HG03066 (cell line): ENCODE measurements around the gene CERCAM.
"Not testable (repeated sequence)": the region's sequence is repeated elsewhere in the genome, so short reads cannot be mapped to it uniquely, and the experiment has no call there.

Experiments used
- ATAC-seq: cut with Tn5 transposase; IDR thresholded peaks from one replicate; pipeline ENCODE4 v1.9.1; 2021; ENCODE audit warnings: low read depth; ENCODE audit not compliant: unreplicated experiment

The CERCAM gene

DNA sequence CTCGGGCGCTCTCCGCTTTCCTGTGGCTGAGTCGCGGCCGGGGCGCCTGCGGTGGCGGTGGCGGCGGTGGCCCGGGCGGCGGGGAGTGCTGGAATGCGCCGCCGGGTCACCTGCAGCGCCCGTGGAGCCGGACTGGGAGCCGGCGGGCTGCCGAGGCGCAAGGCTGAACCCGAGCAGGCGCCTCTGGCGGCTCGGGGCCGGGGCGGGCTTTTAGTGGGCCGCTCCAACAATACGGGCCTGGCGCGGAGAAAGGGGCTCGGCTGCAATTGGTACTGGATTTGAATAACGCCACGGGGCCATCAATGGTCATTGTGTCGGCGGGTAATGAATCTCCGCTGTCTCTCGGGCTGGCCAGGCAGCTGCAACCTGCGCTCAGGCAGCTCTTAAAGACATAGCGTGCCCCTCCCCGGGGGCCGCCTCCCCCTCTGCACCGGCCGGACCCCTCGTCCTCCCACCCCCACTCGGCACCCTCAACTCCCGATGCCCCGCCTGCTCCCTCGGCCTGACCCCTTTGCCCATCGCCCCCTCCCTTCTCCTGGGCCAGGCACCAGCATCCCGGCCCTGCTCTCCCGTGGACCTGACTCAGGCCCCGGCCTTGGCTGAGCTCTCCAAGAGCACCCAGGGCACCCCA is 27.4 kb upstream of the CERCAM start:
- ATAC-seq, result no peak

DNA sequence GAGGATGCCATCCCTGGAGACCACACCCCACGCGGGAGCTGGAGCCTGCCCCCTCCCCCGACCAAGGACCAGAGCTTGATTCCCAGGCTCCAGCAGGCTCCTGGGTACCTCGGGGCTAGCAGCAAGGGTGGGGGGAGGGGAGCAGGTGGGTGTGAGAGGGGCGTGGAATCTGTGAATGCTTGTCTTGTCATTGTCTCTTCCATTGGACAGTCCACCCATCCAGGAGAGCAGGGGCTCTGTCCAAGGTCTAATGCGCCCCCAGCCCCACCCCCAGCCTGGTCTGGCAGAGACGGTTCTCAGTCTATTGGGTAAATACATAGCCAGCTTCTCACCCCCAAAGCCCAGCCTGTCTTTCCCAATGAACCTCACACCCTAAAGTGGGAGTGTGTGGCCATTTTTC is 26.7 kb upstream of the CERCAM start:
- no peak for ATAC-seq

DNA sequence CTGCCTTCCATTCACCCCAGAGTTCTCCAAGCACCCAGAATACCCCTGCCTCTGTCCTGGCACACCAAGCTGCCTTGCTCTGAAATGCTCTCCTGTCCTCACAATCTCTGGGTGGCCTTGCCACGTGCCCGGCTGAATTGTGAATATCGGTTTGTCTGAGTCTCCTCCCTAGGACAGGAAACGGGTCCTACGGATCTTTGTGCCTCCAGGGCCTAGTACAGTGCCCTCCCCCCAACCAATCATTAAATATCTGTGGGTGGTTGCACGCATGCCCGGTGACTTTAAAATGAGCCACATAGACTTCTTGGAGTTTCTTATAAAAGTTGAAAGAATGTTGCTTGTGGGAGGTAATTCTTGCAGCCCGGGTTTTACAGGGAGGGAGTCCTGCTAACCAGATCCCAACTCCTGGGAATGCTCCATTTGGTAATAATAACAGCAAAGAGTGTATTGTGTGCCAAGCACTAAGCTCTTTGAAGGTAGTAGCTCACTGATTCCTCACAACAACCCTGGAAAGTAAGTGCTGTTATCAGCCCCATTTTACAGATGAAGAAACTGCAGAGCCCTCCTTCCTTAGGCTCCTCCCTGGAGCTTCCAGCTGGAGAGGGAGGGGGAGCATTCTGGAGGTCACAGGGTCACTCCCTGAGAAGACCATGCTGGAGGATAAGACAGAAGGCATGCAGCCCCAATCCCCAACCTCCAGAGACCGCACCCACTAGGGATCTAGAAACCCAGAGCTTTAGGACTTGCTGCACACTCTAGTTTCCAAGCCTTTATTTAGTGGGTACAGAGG is 26.1 kb upstream of the CERCAM start:
- ATAC-seq, result no peak

DNA sequence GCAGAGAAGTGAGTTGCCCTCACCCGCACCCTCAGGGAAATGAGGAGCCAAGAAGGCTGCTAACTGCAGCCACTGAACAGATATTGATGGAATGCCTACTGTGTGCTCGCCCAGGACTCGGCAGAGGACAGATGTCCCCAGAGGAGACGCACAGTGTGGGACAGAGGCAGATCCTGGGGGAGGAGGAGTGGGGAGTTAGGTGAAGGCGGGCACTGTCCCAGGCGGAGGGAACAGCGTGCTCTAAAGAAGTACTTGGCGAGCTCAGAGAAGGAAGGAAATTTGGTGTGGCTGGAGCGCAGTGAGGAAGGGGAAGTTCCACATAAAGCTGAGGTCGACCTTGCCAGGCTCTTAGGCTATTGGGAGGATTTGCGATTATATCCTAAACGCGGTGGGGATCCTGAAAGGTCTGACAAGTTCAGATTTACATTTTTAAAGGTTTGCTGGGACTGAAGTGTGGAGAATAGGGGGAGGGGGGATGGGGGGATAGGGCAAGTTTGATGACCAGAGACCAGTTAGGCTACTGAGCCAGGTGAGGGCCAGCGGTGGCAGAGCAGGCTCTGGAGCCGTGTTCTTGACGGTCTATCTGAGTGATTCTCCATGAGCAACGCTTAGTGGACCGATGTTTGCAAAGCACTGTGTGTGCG is 23.6 kb upstream of the CERCAM start:
- no peak for ATAC-seq

DNA sequence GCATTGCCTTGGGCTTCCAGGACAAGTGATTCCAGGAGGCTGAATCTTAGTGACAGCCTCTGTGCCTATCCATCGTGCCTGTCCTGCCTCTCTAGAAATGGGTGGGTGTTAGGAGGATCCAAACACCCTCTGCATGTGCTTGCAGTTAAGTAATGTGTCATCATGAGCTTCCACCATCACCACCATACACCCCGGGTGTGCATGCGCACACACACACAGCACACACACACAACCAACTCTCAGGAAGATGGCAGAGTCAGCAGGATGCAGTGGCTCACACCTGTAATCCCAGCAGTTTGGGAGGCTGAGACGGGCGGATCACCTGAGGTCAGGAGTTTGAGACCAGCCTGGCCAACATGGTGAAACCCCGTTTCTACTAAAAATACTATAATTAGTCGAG is 22.8 kb upstream of the CERCAM start:
- no peak for ATAC-seq

DNA sequence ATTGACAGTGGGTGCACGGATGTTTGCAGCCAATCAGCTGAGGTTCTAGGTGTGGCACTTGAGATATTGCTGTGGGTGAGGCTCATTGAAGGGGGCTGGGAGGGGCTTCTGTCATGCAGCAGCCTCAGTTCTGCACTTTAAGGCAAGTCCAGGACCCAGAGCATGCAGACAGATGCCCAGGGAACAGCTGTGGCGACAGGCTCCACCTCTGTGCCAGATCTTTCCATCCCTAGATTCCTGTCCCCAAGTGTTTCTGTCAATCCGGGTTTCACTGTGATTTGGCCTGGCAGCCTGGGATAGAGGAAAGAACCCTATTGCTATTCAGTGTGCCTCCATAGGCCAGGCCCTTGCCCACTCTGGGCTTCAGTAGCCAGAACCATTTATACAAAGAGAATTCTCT is 20.8 kb upstream of the CERCAM start:
- no peak for ATAC-seq

DNA sequence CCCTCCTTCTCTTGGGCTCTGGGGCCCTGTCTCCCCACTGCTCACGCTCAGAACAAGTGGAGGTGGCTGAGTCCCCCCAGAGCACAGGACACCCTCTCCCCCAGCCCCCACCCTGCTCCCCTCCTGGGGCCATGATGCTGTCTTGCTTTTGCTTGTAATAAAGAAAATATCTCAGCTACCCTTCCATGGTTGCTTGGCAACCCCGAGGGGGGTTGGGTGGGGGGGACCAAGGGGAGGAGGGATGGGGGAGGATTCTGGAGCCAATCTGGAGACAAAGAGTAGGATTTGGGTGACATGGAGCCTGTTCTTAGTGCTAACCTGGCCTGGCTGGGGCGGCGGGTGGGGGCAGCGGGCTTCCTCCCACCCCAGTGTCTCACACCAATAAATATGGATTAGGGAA is 16.1 kb upstream of the CERCAM start:
- no peak for ATAC-seq

DNA sequence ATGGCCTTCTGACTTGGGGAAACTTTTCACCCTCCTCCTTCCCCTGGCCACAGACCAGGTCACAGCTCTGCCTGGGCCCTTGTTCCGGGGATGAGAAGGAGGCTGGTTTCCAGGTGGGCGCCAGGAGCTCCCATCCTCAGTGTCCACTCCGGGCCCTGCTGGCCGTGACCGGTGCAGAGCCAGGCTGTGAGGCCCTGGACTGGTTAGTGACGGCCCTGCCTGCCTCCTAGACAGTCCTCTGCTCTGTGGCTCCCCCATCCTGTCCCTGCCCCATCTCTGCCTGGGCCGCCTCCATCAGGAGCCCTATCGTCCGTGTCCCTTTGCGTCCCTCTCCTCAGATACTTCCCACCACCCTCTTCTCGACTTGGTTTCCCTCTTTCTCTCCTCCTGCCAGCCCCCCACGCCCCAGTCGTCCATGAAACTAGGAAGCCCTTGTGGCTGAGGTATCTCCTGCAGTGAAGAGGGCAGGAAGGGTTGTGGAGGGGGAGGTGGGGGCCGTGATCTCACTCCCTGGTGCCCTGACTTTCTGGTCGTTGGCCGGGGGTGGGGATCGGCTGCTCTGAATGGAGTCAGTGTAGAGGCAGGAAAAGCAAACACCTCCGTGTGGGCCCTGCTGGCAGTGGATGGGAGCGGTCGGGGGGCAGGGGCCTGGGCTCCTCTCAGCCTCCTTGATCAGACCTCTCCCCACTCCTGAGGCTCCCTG is 15.4 kb upstream of the CERCAM start:
- ATAC-seq, result no peak

DNA sequence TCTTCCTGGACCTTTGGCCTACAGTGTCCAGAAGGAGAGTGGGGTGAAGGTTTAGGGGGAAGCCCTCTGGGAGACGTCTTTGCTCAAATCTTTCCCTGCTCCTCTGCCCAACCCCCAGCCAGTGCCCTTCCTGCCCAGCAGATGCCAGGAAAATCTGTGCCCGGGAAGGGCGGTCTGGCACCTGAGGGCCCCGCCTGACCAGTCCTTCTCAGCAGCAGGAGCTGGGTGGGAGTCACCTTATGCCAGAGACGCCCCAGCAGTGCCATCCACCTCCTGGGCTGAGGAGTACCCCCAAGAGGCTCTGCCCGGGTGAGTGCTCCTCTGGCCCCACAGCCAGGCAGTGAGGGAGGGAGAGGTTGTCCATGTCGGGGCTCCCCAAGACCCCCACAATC is 14.9 kb upstream of the CERCAM start:
- ATAC-seq, result no peak

DNA sequence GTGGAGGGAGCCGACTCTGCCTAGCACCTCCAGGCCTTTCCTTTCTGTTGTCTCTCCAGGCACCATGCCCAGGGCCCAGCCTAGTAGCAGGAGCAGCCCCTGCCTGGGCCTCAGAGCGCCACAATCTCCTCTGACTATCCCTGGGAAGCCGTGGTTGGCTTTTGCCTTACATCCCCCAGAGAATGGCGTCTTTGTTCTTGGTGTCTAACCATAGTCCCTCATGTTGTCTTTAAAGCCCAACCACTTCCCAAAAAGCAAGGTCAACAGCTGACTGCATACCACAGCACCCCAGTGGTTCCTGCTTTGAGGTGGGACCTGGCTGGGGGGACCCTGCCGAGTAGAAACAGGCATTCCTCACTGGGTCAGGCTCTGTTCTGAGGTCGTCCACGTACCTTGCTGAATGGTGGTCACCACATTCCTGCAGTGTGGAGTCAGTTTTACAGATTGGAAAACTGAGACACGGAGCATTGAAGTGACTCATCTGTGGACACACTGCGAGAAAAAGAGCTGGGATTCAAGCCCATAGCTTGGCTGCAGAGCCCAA is 13.7 kb upstream of the CERCAM start:
- ATAC-seq, result no peak

DNA sequence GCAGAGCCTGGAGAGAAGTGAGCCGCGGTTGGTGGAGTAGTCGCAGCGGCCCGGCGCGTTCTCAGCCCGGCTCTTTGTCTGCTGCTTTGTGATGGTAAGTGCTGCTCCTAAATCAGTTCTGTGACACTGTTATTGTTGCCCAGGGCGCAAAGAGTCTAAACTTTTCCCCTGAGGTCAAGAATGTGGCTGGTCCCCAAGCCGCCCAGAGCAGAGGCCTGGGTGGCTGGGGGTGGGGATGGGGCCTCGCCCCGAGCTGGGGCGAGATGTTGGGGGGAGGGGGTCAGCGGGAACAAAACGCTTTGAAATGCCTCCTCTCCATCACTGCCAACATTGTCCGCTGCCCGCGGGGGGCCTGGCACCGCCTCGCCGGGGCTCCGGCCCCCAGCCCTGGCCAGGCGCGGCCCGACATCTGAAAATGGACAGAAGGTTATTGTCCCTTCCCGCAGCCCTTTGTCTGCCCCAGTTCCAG is 11.7 kb upstream of the CERCAM start:
- ATAC-seq, result no peak

DNA sequence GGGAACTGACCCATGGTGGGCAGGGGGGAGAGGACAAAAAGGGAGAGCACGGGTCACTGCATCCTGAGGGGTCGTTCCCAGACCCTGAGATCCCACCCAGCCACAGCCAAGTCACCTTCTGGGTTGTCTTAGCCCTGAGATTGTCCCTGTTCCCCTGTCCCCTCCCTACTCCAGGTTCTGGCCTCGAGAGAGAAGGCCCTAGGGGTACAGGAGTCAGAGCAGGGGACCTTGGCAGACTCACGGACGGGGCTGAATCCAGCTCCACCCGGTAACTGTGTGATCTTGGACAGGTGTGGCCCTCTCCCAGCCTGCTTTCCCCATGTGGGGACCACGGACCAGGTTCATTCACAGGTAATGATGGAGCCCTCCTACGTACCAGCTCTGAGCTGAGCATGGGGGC is 11.2 kb upstream of the CERCAM start:
- ATAC-seq, result no peak

DNA sequence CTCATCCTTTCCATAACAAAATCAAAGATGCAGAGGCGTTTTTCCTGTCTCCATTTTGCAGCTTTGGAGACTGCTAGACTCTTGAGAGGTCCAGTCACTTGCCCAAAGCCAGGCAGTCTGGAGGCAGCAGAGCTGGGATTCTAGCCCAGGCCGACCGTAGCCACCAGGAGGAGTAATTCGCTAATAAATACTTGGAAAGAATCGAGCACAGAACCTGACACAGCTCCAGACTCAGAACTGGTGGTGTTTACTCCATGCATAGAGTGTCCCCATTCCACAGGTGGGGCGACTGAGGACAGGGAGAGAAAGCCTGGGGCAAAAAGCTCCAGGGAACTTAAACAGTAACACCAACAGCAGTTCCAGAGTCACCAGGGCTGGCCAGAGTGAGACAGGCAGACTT is 10.7 kb upstream of the CERCAM start:
- ATAC-seq, result no peak

DNA sequence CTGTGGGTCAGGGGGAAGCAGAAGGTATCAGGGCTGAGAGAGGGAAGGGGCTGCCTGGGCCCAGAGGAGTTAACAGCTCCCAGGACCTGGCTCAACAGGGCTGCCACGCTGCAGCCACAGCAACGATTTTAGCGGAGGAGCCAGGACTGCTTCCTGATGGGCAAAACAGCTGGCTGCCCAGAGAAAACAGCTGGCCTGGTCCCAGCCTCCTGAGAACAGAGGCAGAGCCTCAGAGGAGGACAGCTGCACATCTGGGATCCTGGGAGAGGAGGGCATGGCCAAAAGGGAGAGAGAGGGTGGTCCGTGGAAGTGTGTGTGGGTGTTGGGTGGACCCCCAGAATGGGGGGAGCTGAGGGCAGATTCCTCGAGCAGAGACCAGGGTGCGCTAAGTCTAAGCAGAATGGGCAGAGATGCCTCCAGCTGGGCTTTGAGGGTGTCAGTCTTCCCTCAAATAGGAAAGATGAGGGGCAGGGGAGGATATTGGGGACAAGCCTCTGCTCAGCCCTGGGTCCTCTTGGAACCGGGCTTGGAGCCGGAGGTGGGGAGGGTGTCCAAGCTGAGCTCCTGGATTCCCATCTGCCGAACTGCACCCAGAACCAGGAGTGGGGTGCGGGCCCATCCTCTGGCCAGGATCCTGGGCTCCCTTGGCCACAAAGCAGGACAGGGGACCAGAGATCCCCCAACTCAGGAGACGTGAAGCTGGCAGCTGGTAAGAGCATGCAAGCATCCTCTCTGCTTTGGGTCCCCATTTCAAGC is 9.1 kb upstream of the CERCAM start:
- no peak for ATAC-seq

DNA sequence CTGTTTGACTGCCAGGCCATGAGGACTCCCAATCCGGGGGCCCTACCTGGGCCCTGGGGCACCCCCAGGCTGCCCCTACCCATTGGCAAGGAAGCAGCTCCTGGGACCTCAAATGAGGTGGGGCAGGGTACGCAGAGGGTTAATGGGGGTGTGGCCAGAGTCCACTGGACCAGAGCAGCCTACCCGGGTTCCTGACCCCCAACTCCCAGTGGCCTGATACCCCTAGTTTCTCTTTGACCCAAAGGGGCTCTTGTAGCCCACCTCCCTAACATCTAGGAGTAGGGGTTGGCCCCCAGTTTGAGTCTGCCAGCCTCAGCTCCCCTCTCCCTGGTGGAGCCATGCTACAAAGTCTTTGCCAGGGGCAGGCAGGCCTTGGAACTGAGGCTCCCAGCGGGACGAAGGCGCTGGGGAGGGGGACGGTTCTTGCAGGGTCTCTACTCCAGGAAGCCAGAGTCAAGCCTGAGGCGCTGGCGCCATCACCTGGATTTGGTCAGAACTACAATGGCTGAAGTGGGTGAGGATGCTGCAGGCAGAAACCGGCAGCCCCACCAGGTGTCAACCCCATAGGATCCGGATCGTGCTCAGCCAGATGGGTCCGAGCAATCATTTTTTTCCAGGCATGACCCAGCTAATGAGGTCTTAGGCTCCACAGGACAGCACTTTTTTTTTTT is 8.4 kb upstream of the CERCAM start:
- no peak for ATAC-seq

DNA sequence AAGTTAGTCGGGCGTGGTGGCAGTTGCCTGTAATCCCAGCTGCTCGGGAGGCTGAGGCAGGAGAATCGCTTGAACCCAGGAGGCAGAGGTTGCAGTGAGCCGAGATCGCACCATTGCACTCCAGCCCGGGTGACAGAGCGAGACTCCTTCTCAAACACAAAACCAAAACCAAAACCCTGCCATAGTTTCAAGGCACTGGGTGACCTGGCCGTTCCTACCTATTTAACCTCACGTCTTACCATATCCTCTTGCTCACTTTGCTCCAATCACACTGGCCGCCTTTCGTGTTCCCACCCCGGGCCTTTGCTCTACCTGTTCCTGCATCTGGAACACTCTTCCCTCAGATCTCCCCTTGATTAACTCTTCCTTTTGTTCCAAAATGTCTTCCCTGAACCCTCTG is 6.9 kb upstream of the CERCAM start:
- ATAC-seq, result not testable (repeated sequence)

DNA sequence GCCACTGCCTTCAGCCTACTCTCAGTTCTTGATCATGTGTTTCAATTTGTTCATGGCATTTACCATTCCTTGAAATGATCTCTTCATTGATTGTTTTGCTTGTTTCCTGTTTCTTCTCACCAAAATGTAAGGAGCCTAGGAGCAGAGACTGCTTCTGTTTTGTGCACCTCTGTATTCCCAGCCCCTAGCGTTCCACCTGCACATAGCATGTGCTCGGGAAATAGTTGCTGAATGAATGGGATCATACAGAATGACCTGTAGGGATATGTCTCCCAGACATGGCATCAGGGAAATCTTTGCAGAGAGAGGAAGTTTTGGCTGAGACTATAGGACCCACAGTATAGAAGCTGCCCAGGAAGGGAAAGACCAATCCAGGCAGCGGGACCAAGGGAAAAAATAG is 6.2 kb upstream of the CERCAM start:
- no peak for ATAC-seq

DNA sequence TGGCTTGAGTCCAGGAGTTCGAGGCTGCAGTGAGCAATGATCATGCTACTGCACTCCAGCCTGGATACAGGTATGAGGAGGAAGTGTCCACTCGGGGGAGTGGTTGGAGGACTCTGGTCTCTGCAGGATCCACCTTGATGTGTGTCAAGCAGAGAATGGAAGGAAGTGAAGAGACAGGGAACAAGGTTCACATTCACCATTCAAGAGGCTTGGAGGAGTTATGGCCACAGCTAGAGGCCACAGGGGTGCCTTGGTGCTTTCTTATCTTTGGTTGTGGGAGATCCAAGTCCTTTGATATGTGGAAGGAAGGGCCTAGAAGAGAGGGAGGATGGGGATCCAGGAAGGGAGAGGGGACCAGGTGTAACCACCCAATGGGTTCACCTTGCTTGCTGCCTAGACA is 5.4 kb upstream of the CERCAM start:
- no peak for ATAC-seq

DNA sequence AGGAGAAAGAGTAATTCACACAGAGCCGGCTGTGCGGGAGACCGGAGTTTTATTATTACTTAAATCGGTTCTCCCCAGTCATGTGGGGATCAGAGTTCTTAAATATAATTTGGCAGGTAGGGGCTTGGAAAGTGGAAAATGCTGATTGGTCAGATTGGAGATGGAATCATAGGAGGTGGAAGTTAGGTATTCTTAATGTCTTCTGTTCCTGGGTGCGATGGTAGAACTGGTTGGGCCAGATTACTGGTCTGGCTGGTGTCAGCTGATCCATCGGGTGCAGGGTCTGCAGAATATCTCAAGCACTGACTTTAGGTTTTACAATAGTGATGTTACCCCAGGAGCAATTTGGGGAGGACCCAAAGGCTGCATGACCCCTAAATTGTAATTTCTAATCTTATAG is 4.6 kb upstream of the CERCAM start:
- no peak for ATAC-seq
